Left kidney (tissue), 2 donors: ENCODE data around the gene PLCL2. TPM values are rescaled to one million over a fixed set of nuclear protein-coding genes. Genes with fewer than 3 reads are reported as not detected.
"Not testable (repeated sequence)": the region's sequence is repeated elsewhere in the genome, so short reads cannot be mapped to it uniquely, and the experiment has no call there.

Source experiments
- DNase-seq: peaks from one replicate; pipeline ENCODE4 v3.0.0-alpha.2; 2013
- polyA plus RNA-seq: library from polyadenylated mRNA; unstranded; fragments of 120-200 nt; gene quantifications from one replicate; pipeline ENCODE4 v1.2.1, GENCODE V29; 2013; ENCODE audit not compliant: insufficient read length

PLCL2 gene
- polyA plus RNA-seq, 1 donor, result 16.4 TPM

DNA sequence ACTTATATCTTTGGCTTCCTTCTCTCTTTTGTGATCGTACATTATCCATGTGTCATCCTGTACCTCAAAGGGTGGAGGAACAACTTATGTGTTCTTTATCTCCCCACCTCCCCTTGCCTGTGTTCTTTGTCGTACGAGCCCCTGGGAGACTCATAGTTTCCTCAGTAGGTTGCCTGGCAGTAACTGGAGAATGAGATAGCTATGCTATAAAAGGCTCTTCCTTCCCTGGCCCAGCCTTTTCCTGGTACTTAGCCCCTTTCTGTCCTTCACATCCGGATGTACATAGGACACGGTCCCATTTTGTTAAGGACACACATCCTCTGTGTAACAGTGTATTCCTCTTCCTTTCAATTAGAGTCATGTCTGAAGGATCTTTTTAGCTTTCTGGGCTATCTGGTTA, 32.1 kb downstream of the PLCL2 start:
- DNase-seq, result no peak

DNA sequence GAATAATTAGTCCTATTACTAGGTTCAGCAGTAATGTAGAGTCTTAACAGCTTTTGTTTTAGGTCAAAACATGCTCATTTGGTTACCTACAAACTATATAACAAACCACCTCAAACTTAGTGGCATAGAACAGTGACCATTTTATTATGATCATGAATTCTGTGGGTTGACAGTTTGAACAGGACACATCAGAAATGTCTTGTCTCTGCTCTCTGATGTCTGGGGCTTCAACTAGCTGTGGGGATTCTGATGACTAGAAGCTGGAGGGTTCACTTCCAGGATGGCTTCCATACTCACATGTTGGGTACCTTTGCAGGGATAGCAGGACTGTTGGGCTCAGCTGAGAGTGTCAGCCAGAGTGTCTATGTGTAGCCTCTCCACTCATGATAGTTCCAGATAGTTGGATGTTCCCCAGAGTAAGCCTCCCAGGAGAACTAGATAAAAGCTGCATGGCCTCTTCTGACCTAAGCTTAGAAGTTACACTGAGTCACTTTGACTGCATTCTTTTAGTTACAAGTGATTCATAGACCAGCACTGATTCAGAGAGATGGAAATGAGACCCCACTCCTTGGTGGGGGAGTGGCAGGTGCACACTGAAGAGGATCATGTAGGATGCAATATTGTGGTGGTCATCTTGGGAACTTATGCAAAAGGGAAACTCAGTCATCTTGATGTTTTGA, 32.6 kb downstream of the PLCL2 start:
- DNase-seq, result no peak

DNA sequence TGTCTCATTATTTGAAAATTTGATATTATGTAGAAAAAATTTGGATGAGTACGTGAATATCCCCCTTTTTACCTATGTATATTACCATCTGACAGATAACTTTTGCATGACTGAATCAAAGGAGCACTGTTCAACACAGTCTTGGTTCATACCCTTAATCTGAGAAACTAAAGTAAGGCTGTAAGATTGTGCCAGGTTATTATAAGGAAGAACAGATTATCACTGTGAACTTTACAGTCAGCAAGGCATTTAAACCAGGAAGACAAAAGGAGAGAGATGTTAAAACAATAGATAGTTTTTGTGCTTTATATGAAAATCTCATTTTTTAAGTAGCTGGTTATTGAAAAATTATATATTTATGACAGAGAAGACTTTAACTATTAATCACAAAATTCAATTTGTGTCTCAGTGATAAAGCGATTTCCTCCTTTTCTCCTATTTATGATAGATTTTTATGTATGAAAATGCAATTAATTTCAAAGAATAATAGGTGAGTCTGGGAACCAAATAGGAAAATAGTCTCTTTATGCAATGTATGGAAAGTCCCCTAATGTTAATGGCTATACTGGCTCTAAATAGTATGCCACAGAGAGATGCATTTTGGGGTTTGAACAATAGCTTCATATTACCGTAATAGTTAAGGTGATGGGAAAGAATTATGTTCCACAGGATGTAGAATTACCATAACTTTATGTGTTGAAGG, 33.4 kb downstream of the PLCL2 start:
- DNase-seq, result no peak

DNA sequence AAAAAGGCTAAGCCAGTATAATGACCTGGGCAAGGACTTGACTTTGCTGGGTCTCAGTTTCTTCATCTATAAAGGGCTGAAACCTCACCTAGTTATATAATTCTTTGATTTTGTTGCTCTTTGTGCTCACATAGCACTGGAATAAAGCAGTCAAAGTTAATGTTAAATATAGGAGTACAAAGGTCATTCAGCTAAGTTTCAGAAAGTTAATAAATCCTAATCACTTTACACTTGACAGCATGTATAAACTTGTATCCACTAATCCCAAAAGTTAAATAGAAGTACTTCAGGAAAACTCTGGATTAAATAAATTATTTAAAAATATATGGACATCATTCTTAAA, 33.9 kb downstream of the PLCL2 start:
- DNase-seq, result no peak

DNA sequence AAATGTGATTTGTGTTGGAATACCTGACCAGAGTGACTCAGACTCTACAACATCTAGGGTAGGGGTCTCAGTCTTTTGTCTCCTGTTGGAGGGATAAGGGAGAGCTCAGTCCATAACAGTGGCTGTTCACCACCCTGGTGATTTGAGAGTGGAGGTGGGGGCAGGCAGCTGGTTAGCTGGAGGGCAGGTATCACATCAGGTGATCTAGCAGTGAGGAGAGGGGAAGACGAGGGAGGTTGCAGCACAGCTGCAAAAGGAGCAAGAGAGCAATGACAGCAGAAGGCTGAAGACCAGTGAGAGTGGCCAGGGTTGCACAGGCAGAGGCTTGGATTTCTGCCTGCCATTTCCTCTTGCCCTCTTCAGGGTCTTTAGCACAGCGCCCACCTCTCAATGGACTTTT, 38.4 kb downstream of the PLCL2 start:
- DNase-seq, result no peak

DNA sequence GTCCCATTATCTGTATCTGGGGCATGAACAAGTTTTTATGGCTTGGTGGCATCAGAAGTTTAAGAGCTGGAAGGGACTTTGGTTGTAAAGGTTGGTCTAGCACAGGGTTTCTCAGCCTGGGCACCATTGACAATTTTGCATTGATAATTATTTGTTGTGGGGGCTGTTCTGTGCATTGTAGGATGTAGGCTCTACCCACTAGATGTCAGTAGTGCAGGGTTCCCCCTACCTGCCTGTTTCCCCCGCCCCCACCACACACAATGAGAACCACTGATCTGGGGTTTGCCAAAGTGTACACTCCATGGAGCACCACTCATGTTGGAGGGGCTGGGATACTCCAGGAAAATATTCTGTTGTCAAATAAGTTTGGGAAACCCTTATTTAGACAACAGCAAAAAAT, 42.7 kb downstream of the PLCL2 start:
- DNase-seq, result no peak

DNA sequence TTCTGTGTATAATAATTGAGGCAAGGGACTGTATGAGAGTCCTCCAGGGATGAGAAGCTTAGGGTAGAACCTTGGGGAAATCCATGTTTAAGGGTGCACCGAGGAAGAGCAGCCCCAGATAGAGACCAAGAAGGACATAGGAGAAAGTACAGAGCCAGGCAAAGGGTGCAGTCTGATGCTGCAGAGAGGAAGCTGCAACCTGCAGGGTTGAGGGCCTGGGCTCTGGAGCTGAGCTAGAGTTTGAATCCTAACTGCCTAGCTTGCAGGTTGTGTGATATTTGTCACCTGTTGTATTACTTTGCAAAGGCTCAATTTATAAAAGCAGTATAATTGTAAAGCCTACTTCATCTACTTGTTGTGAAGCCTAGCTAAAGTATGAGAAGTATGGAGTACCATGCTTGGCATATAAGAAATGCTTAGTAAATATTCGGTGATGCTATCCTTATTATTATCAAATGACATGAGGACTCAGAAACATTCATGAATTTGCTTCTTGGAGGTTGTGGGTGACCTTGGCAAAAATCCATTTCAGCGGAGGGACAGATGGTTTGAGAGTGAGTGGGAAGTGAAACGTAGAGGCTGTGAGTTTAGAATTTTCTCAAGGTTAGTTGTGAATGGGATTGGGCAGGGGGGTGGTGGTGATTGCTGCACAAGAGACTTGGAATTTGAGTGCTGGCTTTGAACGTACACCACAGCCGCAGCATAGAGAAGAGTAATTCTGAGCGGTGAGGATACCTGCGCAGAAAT, 43.8 kb downstream of the PLCL2 start:
- DNase-seq, result no peak

DNA sequence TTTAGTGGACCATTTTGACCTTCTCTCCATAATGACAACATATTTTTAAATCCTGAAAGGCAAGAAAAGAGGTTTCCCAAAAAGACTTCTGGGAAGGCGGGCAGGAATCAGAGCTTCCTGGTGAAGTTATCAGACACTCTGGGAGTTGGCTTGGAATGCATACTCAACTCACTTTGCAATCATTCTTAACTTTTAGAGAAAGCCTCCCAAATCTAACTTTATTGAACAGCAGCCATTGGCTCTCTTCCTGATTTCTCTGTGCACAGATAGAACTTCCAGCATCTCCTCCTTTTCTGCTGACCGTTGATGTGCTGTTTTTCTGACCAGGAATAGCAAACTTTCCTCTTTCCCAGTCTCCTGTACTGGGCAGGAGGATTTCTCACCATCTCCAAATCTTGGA, 44.6 kb downstream of the PLCL2 start:
- DNase-seq, result no peak

DNA sequence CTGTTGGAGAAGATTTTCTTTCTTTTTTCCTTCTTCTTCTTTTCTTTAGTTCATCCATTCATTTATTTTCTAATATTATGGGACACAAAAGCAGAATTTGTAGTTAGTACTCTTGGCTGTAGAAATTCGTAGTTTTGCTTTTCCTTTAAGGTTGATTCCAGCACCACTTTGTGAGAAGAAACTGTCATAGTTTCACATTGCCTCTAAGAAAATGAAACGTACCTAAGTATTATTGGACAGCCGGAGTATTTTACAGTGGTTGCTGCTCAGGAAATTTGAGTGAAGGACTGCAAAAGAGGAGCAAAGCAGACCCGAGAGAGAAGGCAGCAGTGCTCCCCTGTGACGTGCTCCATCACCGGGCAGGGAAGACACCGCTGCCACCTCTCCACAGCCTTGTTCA, 48.1 kb downstream of the PLCL2 start:
- DNase-seq, result no peak

DNA sequence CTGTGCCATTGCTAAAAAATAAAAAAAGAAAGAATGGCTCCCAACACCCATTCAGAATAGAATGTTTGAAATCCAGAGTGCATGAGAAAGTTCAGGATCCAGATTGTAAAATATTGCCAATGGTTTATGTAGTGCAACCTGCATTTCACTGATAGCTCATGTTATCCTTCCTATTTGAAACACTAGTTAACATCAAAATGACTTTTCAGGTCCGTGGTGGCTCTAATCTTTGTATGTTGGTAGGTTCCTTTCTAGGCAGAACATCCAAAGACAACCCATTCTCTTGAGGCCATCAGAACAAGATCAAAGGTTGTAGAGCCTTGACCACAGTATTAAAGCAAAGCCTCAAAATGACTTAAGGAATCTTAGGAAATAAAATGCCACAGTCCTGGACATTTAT, 51.0 kb downstream of the PLCL2 start:
- DNase-seq, result no peak

DNA sequence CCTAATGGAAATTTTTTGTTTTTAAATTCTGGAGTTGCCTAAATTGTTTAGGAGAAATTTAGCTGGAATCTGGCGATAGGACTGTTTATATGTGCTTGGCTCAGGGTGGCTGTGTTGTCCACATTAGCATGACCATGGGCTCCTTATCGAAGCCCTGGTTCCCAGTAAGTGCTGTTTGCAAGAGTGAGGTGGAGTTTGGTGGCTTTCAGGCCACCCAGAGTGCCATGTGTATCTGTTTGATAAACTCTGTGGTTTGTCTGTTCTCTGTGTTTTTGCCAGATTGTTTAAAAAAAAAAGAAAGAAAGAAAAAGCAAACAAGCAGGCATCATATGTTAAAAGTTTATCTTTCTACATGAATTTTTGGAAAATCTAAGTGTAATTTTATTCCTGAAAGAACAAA, 51.5 kb downstream of the PLCL2 start:
- DNase-seq, result no peak

DNA sequence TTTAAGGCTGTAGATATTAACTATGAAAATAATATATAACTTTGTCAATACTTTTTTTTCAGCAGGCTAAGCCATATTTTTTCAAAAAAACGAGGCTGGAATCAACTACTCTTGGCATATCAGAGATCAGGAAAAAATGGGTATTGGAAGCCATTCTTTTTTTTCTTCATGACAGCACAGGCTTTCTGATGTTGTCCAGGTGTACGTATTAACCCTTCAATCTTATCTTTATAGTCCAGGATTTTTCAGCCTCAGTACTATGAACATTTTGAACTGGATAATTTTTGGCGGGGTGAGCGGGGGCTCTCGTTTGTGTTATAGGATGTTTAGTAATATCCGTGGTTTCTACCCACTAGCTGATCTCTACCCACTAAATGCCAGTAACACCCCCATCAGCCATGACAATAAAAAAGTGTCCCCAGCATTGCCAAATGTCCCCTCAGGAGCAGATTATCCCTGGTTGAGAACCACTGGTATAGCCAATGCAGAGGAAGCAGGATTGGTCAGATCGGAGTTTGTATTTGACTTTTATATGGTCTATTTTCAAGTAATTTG, 52.0 kb downstream of the PLCL2 start:
- DNase-seq, result no peak

DNA sequence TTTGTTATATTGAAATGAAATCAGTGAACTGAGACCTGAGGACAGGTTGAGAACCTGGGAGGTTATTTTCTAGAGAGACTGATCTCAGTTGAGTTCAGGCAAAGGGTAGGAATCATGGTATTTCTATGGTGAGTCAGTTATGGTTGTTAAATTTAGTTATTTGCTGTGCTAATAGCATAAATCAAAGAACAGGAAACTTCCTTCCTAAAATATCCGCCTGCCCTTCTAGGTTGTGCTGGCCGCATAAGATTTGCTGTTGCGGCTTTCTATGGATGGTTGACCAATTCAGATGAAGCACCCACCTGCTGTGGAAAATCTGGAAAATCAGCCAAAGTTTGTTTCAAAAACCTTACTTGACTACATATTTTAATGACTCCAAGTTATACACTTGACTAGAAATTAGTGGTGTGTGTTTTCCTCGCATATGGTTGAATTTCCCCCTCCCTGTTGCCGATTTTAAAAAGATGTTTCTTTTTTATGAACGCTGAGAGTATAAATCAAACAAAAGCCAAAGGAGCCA, 52.6 kb downstream of the PLCL2 start:
- DNase-seq, result no peak

DNA sequence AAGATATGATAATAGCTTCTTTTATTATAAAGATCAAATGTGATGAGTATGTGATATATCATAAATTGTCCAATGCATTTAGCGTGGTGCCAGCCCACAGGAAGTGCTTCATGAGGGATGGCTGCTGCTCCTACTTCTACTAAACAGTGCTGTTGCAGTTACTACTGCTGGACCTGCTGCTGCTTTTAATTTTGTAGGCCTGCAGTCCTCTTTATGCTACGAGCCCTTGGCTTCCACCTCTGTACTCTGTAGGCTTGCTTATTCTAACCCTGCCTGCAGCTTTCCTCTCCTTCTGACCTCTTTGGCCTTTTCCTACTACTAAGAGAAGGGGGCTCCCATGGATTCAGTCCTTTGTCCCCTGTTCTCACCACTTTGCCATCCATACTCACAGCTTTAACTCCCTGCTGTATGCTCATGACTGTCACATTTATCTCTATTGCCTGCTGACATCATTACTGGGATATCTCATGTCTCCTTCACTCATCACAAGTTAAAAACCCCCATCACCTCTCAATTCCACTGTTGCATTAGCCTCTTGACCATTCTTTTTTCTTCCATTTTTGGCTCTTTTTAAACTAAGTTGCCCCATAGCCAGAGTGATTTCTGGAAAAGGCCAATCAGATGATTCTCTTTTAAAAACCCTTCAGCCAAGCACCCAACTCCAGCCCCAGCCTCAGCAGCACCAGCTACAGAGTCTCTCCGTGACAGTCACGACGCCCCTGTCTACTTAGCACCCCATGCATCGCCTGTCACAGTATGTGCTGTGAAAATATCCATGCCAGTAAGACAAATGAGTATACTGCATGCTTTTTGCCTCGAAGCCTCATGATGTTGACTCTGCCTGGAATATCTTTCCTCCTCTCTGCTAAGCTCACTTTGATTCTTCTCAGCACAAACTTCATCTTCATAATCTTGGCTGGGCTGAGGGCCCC, 56.3 kb downstream of the PLCL2 start:
- no peak for DNase-seq

DNA sequence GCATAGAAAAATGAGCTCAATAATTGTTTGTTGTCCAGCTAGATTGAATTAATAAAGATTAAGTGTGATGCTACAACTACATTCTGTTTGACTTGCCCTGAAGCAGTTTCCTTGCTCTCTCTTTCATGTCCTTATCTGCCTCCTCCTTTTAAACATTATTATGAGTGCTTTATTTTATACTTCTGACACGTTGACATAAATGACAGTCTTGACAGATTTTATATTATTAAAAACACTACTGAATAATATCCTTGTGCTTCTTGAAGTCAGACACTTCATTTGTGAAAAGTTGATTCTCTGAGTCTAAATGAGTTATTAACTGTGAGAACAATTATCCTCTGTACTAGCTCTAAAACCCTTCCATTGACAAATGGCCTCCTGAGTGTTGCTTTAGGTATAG, 58.2 kb downstream of the PLCL2 start:
- no peak for DNase-seq

DNA sequence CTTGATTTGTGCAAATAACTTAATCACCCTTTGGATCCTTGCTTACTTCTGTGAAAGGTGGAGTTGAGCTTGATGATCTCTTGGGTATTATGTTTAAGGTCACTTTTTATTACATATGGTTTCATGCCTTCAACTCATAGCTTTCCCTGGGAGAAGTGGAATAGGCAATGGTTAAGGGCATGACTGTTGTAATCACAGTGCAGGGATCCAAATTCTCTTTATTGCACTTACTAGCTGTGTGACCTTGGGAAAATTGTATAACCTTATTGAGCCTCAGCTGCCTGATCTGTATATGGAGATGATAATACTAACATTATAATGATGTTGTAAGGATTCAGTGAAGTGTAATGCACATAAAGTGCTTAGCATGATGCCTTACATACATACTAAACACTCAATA, 59.1 kb downstream of the PLCL2 start:
- no peak for DNase-seq

DNA sequence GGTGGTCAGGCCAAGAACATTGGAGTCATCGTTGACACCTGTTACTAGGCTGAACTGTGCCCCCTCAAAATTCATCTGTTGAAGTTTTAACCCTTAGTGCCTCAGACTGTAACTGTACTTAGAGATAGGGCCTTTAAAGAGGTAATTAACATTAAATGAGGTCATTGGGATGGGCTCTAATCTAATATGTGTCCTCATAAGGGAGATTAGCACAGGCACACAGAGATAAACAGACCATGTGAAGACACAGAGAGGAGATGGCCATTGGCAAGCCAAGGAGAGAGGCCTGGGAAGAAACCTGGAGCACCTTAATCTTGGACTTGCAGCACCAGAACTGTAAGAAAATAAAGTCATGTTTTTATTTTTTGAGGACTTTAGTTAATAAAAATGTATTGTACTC, 59.6 kb downstream of the PLCL2 start:
- DNase-seq, result no peak

DNA sequence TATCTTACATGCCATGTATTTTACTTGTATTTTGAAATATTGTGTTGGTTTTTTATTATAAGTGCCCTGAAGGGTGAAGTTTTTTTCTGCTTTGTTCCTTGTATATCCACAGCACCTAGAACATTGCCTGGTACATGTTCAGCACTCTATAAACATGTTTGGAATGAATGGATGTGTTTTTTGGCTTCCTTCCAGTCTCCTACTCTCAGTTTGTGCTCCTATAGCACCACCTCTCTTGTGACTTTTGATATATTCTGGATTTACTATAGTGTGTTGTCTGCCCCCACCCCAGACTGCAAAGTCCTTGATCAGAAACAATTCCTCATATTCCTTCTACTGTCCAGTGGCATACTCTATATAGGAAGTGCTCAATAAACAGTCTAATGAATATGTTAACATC, 60.6 kb downstream of the PLCL2 start:
- no peak for DNase-seq

DNA sequence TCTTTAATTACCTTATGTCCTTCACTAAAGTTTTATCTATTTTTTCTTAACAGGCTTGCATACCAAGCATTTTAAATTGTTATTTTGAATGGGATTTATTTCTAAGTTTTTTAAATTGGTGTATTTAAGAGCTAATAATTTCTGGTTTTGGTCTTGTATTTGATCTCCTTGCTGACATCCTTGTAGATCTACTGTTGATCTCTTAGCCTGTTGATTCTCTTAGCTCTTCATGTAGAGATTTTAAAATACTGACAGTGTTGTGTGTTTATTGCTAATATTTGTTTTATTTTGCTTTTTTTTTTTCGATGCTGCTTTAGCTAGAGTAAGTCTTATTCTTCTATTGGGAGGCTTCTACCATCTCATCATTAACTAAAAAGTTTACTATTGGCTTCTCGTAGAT, 65.5 kb downstream of the PLCL2 start:
- no peak for DNase-seq

DNA sequence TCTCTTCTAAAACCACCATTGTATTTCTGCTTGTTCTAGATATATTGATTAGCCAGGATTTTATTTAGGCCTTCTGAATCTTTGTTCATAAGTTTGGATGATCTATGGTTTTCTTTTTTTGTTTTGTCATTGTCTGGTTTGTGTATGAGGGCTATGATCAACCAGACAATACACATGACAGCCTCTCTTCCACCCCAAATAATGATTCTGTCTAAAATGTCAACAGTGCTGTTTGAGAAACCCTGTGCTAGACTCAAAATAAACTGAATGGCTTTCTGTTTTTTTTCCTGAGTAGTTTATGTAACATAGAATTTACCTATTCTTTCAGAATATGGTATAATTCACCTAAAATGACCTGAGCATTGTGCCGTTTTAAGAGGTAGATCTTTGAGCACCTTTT, 66.1 kb downstream of the PLCL2 start:
- no peak for DNase-seq

DNA sequence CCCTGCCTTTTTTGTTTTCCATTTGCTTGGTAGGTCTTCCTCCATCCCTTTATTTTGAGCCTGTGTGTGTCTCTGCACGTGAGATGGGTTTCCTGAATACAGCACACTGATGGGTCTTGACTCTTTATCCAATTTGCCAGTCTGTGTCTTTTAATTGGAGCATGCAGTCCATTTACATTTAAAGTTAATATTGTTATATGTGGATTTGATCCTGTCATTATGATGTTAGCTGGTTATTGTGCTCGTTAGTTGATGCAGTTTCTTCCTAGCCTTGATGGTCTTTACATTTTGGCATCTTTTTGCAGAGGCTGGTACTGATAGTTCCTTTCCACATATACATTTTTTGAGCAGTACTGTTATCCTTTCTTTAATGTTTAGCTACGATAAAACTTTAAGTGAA, 73.1 kb downstream of the PLCL2 start:
- not testable (repeated sequence) for DNase-seq

DNA sequence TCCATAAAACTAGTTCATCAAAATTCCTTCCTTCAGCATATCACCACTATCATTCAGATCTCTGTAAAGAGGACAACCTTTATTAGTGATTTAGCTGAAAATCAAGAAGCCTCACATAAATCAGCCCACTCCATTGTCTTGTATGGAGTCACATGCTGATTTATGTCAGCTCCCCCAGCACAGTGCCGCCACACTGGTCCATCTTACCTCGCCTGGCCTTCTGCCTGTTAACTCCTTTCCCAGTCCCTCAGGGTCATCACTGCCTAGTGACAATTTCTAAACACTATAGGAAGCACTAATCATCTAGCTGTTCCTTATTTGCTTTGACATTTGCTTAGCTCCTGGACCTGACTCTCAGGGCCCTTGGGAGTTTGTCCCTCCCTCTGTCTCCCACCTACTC, 75.4 kb downstream of the PLCL2 start:
- no peak for DNase-seq
